GM04504 (cell line): ENCODE measurements around the gene RBM20.
"Not testable (repeated sequence)": the region's sequence is repeated elsewhere in the genome, so short reads cannot be mapped to it uniquely, and the experiment has no call there.

ENCODE experiments used
- DNase-seq: peaks from one replicate; pipeline ENCODE4 v3.0.0-alpha.2; 2012; ENCODE audit warnings: low read depth

Gene RBM20

DNA sequence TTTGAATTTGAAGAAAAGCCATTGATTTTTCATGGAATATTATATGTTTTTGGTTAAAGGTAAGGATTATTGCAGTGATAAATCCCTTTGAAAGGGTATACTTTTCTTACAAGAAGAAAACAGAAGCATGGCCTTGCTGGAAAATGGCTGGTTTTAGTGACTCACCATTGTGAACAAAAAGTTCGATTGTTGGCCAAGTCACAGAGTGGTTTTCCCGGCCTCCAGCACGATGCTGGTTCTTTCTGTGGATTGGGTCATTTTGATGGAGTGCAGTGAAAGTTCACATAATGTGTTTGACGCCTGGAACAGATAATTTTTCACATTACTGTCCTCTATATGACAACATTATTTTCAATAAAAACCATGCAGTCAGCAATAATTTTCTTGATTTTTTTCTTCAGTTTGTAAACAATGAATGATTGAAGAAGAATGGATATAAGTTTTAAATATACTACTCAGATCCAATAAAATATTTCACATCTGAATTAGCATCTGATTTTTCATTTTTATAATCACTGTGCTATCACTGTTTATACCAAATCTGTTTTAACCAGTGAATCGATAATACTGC lies 60.9 kb downstream of the RBM20 start:
- DNase-seq = no peak

DNA sequence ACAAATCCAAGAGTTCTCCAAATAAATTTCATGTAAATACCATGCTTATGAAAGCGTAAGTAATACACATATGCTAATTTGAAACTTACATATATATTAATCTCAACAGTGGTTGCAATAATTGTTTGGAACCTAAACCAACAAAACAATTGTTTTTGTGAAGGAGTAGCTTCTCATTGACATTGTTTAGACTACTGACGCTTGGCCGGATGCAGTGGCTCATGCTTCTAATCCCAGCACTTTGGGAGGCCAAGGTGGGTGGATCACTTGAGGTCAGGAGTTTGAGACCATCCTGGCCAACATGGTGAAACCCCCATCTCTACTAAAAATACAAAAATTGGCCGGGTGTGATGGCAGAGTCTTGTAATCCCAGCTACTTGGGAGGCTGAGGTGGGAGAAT lies 61.5 kb downstream of the RBM20 start:
- DNase-seq = not testable (repeated sequence)

GRCh38 chr10:110706690-110707098 lies 62.6 kb downstream of the RBM20 start:
- peak; percentile 76 for DNase-seq

DNA sequence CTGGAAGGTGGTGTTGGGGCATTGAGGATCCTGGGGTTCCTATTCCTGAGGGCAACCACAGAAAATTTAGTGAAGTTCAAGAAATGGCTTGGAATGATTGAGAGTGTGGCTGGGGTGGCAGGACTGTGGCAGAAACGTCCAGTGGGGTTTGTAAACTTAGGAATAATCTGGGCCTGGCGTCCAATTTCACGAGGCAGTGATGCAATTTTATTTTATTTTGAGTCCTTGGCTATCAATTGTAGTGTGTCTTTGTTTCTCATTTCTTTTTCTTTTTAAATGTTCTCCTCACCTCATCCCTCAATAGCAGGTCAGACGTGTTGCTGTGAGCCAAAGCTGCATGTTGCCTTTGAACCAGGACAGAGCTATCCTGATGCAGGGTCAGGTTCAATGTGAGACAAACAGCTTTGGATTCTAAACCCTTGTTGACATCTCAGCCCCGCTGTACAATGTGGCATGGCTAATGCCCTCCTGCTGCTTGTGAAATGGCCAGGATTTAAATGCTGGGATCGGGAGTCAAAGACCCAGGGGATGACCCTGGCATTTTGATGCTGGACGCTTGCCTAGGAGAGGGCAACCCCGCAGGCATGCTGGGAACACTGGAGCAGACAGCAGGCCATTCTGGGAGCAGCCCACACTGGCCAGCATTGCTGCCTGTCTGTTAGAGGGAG lies 64.8 kb downstream of the RBM20 start:
- DNase-seq = no peak

DNA sequence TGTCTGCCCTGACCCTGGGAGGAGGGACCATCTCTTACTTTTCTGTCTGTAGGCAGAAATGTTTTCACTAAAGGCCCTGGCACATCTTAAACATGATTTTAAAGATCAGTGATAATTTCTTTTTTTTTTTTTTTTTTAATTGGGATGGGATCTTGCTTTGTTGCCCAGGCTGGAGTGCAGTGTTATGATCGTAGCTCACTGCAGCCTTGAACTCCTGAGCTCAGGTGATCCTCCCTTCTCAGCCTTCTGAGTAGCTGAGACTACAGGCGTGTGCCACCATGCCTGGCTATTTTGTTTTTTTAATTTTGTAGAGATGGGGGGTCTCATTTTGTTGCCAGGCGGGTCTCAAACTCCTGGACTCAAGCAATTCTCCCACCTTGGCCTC lies 65.3 kb downstream of the RBM20 start:
- no peak for DNase-seq

DNA sequence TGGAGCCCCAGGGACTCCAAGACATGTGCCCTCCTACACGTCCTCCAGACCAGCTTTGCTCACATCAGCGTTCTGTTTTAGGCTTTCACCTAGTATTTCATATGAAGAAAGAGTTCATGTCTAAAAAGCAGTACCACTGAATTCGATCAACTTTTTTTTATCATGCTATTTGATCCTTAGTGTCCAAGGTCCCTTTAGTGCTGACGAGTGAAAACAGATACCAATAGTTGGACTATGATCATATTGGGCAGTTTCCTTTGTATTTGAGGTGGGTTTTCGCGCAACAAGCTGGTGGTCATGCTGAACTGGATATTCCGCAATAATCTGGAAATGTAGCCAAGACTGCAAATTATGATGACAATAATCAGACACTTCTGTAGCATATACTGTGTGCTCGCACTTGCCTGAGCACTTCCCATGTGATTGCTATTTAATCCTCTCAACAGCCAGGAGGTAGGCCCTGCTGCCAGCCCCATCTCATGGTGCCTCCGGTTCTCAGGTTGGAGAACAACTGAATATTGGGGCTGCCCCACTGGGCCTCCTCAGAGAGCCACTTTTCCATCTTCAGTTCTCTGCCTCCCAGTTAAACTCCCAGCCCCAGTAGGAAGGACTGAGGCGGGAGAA lies 65.9 kb downstream of the RBM20 start:
- DNase-seq = no peak

DNA sequence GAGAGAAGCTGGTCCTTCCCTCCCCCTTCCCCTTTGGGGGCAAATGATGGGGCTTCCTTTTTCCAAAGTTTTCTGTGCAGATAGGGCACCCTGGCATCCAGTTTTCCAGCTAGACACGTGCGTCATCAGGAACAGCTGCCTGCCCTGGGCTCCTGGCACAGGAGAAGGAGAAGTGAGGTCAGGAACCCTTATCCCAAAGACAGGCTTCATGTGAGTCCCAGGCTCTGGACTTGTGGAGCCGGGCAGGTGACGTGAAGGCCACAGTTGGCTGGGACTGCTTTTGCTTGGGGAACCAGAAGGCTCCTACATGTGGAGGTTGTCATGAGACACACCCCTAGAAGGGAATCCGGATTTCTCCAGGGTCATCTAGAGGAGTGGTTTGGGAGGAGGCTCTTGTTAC lies 66.5 kb downstream of the RBM20 start:
- DNase-seq = no peak

GRCh38 chr10:110711382-110711781 lies 67.2 kb downstream of the RBM20 start:
- no peak for DNase-seq

DNA sequence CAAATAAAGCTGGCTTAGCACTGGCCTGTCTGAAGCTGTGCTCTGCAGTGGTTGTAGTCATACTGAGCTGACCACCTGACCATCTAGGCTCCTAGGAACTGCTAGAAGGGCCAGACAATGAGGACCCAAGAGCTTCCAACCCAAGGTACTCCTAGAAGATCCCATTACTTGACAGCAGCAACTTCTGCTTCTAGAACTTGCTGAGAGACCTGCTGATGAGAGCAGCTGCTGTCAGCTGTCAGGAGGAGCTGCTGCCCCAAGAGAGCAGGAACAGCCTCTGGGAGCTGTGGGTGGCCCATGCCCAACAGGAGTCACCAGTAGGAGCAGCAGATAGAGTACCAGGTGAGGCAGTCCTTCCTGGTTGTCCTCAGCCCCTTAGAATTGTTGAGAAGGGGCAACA lies 70.2 kb downstream of the RBM20 start:
- no peak for DNase-seq

GRCh38 chr10:110717781-110718589 lies 73.8 kb downstream of the RBM20 start:
- no peak for DNase-seq

GRCh38 chr10:110721406-110722038 lies 77.4 kb downstream of the RBM20 start:
- DNase-seq = no peak

DNA sequence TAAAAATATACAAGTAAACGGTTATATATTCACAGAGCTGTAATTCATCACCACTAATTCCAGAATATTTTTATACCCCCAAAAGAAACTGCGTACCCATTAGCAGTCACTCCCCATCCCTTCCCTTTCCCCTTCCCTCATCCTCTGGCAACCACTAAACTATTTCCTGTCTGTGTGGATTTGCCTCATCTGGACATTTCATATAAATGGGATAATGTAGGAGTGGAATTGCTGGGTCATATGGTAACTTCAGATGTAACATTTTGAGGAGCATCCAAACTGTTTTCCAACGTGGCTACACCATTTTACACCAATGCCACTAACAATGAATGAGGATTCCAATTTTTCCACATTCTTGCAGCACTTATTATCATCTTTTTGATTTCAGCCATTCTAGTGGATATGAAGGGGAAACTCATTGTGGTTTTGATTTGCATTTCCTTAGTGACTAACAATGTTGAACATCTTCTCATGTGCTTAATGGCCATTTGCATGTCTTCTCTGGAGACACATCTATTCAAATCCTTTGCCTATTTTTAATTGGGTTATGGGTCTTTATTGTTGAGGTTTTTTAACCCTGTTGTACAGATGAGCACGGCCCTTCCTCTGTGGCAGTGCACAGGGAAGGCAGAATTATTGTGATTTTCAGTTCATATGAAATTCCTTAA lies 79.2 kb downstream of the RBM20 start:
- no peak for DNase-seq

DNA sequence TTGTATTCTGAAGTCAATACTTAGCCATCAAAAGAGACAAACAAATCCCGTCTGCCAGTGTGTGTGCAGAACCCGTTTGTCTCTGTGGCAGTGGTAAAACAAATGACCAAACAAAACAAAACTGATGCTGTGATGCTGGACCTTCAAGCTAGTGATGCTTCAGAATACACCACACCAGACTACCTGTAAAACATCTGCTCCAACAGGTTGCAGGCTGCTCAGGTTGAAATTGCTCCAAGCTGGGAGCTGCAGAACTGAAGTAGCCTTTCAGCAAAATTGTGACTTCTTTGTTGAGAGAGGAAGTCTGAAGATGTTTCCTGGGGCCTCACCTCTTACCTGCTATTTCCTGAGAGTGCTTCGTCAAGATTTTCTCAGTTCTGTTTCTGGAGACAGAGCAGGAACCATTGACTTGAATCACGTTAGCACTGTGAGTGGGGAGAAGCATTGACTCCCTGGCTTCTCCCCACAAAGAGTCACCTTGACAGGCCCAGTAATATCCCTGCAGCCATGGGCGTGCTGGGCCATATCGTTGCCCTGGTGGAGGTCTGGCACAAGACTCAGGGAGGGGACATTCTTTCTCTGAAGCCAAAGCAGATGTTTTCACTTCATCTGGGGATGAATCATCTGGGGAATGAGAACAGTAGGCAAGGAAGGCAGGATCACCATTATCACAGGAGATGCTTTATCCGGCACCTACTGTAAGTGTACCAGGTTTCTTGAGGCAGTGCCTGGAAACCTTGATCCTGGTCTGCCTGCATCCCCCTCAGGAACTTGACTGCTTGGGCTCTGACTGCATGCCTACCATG lies 80.2 kb downstream of the RBM20 start:
- DNase-seq = no peak

GRCh38 chr10:110724937-110725336 lies 80.8 kb downstream of the RBM20 start:
- no peak for DNase-seq

- DNase-seq = no peak
These were observed 81.9 kb downstream of the RBM20 start for GRCh38 chr10:110725801-110726630.

DNA sequence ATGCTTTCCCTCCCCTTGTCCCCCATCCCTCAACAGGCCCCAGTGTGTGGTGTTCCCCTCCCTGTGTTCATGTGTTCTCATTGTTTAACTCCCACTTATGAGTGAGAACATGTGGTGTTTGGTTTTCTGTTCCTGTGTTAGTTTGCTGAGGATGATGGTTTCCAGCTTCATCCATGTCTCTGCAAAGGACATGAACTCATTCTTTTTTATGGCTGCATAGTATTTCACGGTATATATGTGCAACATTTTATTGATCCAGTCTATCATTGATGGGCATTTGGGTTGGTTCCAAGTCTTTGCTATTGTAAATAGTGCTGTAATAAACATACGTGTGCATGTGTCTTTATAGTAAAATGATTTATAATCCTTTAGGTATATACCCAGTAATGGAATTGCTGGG lies 83.6 kb downstream of the RBM20 start:
- not testable (repeated sequence) for DNase-seq

GRCh38 chr10:110730345-110731050 lies 86.4 kb downstream of the RBM20 start:
- no peak for DNase-seq

GRCh38 chr10:110733218-110733952 lies 89.2 kb downstream of the RBM20 start:
- DNase-seq = no peak

DNA sequence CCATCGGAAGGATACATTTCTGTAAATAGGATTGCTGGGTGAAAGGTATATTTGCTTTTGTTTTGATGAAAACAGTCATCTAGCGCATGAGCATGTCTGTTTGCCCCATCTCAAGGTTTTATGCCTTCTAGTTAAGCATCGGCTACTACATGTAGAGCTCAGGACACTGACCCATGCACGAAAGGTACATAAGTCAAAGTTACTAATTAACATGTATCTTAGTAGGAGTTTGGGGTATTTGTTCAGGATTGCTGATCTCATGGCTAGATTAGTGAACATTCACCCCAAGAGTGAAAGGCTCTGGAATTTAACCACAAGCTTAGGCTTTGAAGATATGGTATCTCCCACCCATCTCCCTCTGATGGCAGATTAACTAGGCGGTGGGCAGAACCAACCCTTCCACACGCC lies 91.5 kb downstream of the RBM20 start:
- DNase-seq = no peak
